Esophagus (tissue), 2 donors: ENCODE data around the gene WWC1. TPM values are rescaled to one million over a fixed set of nuclear protein-coding genes. Genes with fewer than 3 reads are reported as not detected.

Experiments
- H3K27ac ChIP-seq, 2 donors: one replicate each; pipeline ENCODE4 v1.5.1; 2013; ENCODE audit warnings: low read depth in 2 of 2, mild to moderate bottlenecking in 2 of 2, inconsistent platforms in 1 of 2, low read length in 1 of 2, moderate library complexity in 1 of 2
- H3K27me3 ChIP-seq, 2 donors: one replicate each; pipeline ENCODE4 v1.6.1; 2013; ENCODE audit warnings: low read length in 2 of 2, control low read depth in 1 of 2, mild to moderate bottlenecking in 1 of 2; ENCODE audit not compliant: insufficient read depth in 2 of 2, control insufficient read depth in 1 of 2
- H3K36me3 ChIP-seq, 2 donors: one replicate each; pipeline ENCODE4 v1.6.1; 2013; ENCODE audit warnings: low read length in 1 of 2; ENCODE audit not compliant: control insufficient read depth in 2 of 2, insufficient read depth in 2 of 2
- H3K4me1 ChIP-seq, 2 donors: one replicate each; pipeline ENCODE4 v1.6.1; 2013; ENCODE audit warnings: low read length in 1 of 2; ENCODE audit not compliant: control insufficient read depth in 2 of 2, insufficient read depth in 2 of 2
- H3K4me3 ChIP-seq, 2 donors: one replicate each; pipeline ENCODE4 v1.5.1; 2013; ENCODE audit warnings: low read length in 2 of 2, mild to moderate bottlenecking in 2 of 2, low read depth in 1 of 2, moderate library complexity in 1 of 2
- H3K9me3 ChIP-seq, 2 donors: one replicate each; pipeline ENCODE4 v1.6.1; 2013; ENCODE audit warnings: mild to moderate bottlenecking in 2 of 2, low read depth in 1 of 2, low read length in 1 of 2, moderate library complexity in 1 of 2; ENCODE audit not compliant: control insufficient read depth in 2 of 2, insufficient read depth in 1 of 2
- WGBS, 2 donors: extraction: QIAGEN DNeasy Blood & Tissue Kit; methylation state at CpG; one replicate each; pipeline ENCODE4 v1.1.7; 2013; 5-methylcytosine and 5-hydroxymethylcytosine counted together
- polyA plus RNA-seq, 2 donors: library from polyadenylated mRNA; stranded (reverse); fragments of 200-250 nt; gene quantifications; one replicate each; pipeline ENCODE4 v1.2.3, GENCODE V29; 2013
- donor health status: healthy with polysubstance abuse.
- donor health status: Bipolar disorder and iron deficiency.

WWC1 gene
- polyA plus RNA-seq, 2 donors: 21.7 to 55.2 TPM

DNA sequence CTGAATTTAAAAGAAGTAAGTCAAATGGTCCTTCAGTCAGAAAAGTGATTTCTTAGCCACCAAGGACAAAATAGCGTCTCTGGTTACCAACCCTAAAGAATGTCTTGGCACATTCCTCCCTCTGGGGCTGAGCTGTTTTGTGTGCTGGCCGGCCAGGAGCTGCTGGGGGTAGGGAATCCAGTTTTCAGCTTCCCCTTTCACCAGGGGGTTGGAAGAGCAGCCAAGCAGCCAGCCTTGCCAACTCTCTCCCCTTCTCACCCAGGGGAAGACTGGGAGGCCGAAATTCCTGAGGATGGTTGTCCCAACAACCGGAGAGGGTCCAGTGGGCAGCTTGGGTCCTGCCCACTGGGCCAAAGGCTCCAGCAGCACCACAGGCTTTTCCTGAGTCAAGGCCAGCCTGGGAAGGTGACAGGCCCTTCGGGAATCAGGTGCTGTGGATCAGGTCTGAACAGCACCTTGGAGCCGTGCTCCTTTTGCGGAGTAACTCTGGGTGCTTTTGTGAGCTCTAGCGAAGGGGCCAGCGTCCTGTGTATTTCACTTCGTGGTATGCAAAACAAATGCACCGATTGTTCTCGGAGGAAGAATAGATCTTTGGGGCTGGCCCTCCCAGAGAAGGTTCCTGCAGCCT is 4.2 kb downstream of the WWC1 start:
- H3K4me3 ChIP-seq: peak overlapping the region; percentile 21 to 25
- no peaks in the 10 kb centered on the region for H3K27me3 ChIP-seq
- peak overlapping the region; percentile 16 to 28 for H3K27ac ChIP-seq
- WGBS, 2 donors: 38 to 39% methylated on average over 12 of the region's 12 CpGs
- H3K4me1 ChIP-seq: peaks cover 3 to 6% of the 10 kb centered on the region in 2 donors
- no peaks in the 10 kb centered on the region for H3K9me3 ChIP-seq
- H3K36me3 ChIP-seq: no peaks in the 10 kb centered on the region

- no peaks in the 10 kb centered on the region for H3K36me3 ChIP-seq
- H3K27me3 ChIP-seq: no peaks in the 10 kb centered on the region
- peaks cover 3 to 6% of the 10 kb centered on the region in 2 donors for H3K4me1 ChIP-seq
- H3K4me3 ChIP-seq: no peak overlapping the region
- H3K9me3 ChIP-seq: no peaks in the 10 kb centered on the region
- 88 to 93% methylated on average over 2 of the region's 2 CpGs for WGBS, 2 donors
- no peak overlapping the region for H3K27ac ChIP-seq
Measured at GRCh38 chr5:168296682-168297081, 5.2 kb downstream of the WWC1 start.

DNA sequence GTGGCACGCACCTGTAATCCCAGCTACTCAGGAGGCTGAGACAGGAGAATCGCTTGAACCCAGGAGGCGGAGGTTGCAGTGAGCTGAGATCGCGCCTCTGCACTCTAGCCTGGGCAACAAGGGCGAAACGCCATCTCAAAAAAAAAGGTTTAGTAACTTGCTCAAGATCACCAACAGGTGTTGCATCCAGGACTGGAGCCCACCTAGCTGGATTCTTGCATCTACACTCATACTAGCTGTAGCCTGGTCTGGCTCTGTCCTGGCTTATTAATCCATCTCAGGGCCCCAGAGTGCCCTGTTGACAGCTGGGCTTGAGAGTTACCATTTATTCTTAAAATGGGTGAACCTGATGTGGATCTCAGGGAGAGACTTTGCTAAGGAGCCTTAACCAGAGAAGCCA is 7.5 kb downstream of the WWC1 start:
- no peaks in the 10 kb centered on the region for H3K27me3 ChIP-seq
- no peak overlapping the region for H3K4me3 ChIP-seq
- 95 to 96% methylated on average over 7 of the region's 7 CpGs for WGBS, 2 donors
- H3K4me1 ChIP-seq: peaks cover 0 to 2% of the 10 kb centered on the region in 2 donors
- no peak overlapping the region for H3K27ac ChIP-seq
- H3K36me3 ChIP-seq: no peaks in the 10 kb centered on the region
- H3K9me3 ChIP-seq: no peaks in the 10 kb centered on the region

DNA sequence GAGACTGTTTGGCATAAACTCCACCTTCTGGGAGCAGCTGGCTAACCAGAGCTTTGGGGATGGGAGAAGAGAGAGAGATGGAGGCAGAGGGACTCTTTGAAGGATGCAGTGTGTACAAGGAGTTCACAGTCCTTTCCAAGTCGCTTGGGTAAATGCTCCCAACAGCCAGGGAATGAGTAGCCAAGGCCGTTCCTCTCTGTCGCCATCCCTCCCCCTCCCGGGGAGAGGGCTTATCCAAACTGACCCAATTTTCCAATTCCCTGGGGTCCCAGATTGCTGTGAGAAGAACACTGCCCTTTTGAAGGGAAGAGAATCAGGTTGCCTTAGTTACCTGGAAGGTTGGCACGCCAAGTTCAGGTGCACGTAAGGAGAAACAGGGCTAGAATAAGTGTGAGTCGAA is 7.9 kb downstream of the WWC1 start:
- WGBS, 2 donors: 79 to 87% methylated on average over 7 of the region's 7 CpGs
- Histone ChIP-seq H3K27ac (no peak overlapping the region), H3K4me1 (peaks cover 0 to 2% of the 10 kb centered on the region in 2 donors)

DNA sequence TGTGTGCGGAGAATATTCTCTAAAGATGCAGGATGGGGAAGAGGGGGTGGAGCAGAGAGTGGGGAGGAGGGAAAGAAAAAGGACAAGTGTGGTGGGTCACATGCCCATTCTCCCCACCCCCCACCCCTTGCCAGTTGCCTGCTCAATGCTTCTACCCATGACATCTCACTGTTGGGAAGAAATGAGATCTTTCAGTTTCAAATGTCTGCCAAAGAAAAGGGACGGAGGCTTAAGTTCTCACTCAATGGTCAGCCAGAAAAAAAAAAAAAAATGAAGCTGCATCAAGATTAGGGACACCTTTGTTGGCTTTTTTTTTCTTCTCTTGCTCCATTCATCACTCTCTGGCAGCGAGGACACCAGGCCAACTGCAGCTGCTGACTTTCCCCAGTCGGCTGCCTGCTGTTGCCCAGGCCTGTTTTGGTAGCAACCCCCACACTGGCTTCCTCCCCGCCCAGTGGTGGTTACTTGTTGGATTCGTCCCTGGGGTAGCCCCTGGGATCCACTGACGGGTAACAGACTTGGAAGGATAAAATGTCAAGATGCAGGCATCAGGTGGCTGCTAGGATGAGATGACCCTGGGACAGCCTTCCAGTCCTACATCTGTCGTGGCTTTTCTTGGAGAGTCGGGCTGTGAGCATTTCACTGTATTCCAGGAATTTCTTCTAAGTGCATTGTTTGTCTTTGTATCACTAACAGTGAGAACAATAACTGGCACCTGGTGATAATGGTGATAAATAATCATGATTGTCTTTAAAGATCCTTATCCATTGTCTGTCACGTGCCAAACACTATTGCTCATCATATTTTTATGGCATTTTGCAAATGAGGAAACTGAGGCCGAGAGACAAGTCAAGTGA is 9.1 kb downstream of the WWC1 start:
- Histone ChIP-seq H3K9me3 (no peaks in the 10 kb centered on the region), H3K27ac (no peak overlapping the region), H3K4me3 (no peak overlapping the region), H3K27me3 (no peaks in the 10 kb centered on the region), H3K4me1 (peaks cover 0 to 2% of the 10 kb centered on the region in 2 donors), H3K36me3 (peaks cover 0 to 3% of the 10 kb centered on the region in 2 donors)
- 57% methylated on average over 11 of the region's 11 CpGs for WGBS, 2 donors

More for the DNA sequence above, 7.9 kb downstream of the WWC1 start:
- H3K36me3 ChIP-seq: peaks cover 0 to 2% of the 10 kb centered on the region in 2 donors
- no peaks in the 10 kb centered on the region for H3K9me3 ChIP-seq
- no peak overlapping the region for H3K4me3 ChIP-seq
- H3K27me3 ChIP-seq: no peaks in the 10 kb centered on the region

GRCh38 chr5:168301593-168302390 is 10.3 kb downstream of the WWC1 start:
- whole genome bisulfite sequencing, 2 donors: 64 to 67% methylated on average over 11 of the region's 11 CpGs
- H3K27me3 ChIP-seq: no peaks in the 10 kb centered on the region
- H3K36me3 ChIP-seq: peaks cover 0 to 3% of the 10 kb centered on the region in 2 donors
- no peaks in the 10 kb centered on the region for H3K9me3 ChIP-seq
- peaks cover 0 to 2% of the 10 kb centered on the region in 2 donors for H3K4me1 ChIP-seq
- no peak overlapping the region for H3K4me3 ChIP-seq
- peak overlapping the region in 1 of 2 donors; percentile 5 for H3K27ac ChIP-seq

- Histone ChIP-seq H3K4me1 (peaks cover 0 to 2% of the 10 kb centered on the region in 2 donors), H3K27ac (no peak overlapping the region), H3K36me3 (peaks cover 0 to 3% of the 10 kb centered on the region in 2 donors), H3K27me3 (no peaks in the 10 kb centered on the region), H3K9me3 (no peaks in the 10 kb centered on the region), H3K4me3 (no peak overlapping the region)
- WGBS, 2 donors: 75 to 83% methylated on average over 3 of the region's 3 CpGs
Measured at GRCh38 chr5:168302785-168303184, 11.3 kb downstream of the WWC1 start.

DNA sequence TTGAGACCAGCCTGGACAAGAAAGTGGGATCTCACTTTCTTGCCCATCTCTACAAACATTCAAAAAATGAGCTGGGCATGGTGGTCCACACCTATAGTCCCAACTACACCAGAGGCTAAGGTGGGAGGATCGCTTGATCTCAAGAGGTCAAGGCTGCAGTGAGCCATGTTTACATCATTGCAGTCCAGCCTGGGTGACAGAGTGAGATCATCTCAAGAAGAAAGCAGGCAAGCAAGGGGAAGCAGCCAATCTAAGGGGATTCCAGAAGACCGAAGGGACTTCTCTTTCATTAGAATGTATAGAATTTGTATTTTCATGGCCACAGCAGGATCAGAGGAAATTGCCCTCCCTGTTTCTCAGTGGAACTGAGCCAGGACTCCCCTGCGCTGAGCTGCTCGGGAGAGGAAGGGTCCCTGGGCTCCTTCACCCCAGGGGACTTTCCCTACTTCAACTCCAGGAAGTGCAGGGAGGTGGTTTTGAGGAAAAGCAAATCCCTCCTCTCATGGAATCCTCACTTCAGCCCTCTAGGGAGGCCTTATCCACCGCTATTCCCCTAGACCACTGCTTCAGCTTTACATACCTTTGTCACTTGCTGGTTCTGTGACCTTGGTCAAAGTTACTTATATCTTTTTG is 12.1 kb downstream of the WWC1 start:
- Histone ChIP-seq H3K9me3 (no peaks in the 10 kb centered on the region), H3K27ac (no peak overlapping the region), H3K27me3 (no peaks in the 10 kb centered on the region), H3K36me3 (peaks cover 0 to 3% of the 10 kb centered on the region in 2 donors), H3K4me1 (peaks cover 0 to 2% of the 10 kb centered on the region in 2 donors), H3K4me3 (no peak overlapping the region)
- 83 to 87% methylated on average over 5 of the region's 5 CpGs for WGBS, 2 donors

DNA sequence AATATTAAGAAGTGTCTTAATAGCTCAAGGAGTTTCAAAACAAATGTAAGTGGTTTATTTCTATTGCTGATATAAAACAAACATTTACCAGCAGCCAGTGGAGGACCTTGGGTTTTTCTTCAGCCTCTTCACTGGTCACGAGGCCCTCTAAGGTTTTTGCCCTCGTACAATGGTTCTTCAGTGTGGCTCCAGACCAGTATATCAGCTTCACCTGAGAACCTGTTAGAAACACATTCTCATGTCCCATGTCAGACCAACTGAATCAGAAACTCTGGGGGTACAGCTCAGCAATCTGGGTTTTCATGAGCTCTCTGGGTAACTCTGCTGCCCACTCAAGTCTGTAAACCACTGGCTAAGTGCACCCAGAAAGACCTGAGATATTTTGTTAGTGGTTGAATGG is 12.9 kb downstream of the WWC1 start:
- H3K27me3 ChIP-seq: no peaks in the 10 kb centered on the region
- peaks cover 0 to 2% of the 10 kb centered on the region in 2 donors for H3K4me1 ChIP-seq
- H3K9me3 ChIP-seq: no peaks in the 10 kb centered on the region
- 81 to 83% methylated on average over 2 of the region's 2 CpGs for WGBS, 2 donors
- no peak overlapping the region for H3K27ac ChIP-seq
- H3K36me3 ChIP-seq: peaks cover 0 to 9% of the 10 kb centered on the region in 2 donors
- no peak overlapping the region for H3K4me3 ChIP-seq
